ENCODE measurements around the gene INPP5E.

INPP5E gene, protein sequence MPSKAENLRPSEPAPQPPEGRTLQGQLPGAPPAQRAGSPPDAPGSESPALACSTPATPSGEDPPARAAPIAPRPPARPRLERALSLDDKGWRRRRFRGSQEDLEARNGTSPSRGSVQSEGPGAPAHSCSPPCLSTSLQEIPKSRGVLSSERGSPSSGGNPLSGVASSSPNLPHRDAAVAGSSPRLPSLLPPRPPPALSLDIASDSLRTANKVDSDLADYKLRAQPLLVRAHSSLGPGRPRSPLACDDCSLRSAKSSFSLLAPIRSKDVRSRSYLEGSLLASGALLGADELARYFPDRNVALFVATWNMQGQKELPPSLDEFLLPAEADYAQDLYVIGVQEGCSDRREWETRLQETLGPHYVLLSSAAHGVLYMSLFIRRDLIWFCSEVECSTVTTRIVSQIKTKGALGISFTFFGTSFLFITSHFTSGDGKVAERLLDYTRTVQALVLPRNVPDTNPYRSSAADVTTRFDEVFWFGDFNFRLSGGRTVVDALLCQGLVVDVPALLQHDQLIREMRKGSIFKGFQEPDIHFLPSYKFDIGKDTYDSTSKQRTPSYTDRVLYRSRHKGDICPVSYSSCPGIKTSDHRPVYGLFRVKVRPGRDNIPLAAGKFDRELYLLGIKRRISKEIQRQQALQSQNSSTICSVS

GRCh38 chr9:136439481-136440408 lies at the start of gene INPP5E:
TSS of gene INPP5E (minus strand) at chr9:136439845. CDS start at chr9:136439419, 426 bp downstream.
- peaks cover 4% of the 10 kb centered on the region; the same call in 1 of the 2 replicates for H3K4me1 ChIP-seq (ENCODE audit: insufficient read depth, low read length)
- H3K9ac ChIP-seq (ENCODE audit: low read depth, low read length): peak within 1 kb of the TSS; percentile 85
- H3K9me3 ChIP-seq (ENCODE audit: control insufficient read depth, insufficient read depth, low read length): no peaks in the 10 kb centered on the region
- peaks cover 16% of the 10 kb centered on the region for H3K36me3 ChIP-seq (ENCODE audit: insufficient read depth, low read length)

GRCh38 chr9:136488247-136489214 lies 48.9 kb upstream of the INPP5E start:
- Histone ChIP-seq H3K4me1 (ENCODE audit: insufficient read depth, low read length) (no peaks in the 10 kb centered on the region), H3K9ac (ENCODE audit: low read depth, low read length) (no peak overlapping the region), H3K9me3 (ENCODE audit: control insufficient read depth, insufficient read depth, low read length) (no peaks in the 10 kb centered on the region), H3K36me3 (ENCODE audit: insufficient read depth, low read length) (no peaks in the 10 kb centered on the region)

GRCh38 chr9:136487672-136488071 lies 48.0 kb upstream of the INPP5E start:
- H3K36me3 ChIP-seq (ENCODE audit: insufficient read depth, low read length): no peaks in the 10 kb centered on the region
- H3K9me3 ChIP-seq (ENCODE audit: control insufficient read depth, insufficient read depth, low read length): no peaks in the 10 kb centered on the region
- H3K4me1 ChIP-seq (ENCODE audit: insufficient read depth, low read length): no peaks in the 10 kb centered on the region
- H3K9ac ChIP-seq (ENCODE audit: low read depth, low read length): no peak overlapping the region

DNA sequence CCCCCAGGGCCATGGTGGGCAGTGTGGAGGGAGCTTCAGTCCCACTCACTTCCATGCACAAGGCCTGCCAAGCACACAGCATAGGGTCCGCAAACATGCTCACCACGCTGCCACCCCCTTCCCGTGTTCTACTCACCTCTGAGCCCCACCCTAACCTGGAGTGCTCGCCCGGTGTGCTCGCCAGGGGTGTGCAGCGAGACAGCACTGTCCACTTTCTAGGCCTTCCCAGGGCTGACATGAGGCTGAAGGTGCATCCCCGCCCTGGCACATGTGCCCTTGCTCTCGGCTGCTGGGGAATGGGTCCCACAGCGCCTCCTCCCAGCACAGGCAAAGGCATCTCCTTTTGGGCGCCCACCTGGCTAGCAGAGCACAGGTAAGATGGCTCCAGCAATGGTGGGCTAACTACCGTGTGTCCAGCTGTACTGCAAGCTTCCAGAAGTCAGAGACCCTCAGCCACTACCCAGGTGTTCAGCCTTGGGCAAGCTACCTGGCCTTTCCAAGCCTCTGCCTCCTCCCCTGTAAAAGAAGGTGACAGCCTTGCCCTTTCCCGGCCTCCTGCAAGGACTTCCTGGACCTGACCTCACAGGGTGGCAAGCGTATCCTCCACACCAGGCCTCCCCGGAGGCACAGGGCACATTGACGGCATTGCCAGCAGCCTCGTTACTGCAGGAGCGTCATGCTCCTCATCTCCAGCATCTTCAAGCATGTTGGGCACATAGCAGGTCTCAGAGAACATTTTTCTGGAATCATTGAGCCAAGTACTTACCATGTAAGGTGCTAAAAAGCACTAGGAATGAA lies 47.4 kb upstream of the INPP5E start:
- H3K9ac ChIP-seq (ENCODE audit: low read depth, low read length): no peak overlapping the region
- H3K9me3 ChIP-seq (ENCODE audit: control insufficient read depth, insufficient read depth, low read length): no peaks in the 10 kb centered on the region
- H3K4me1 ChIP-seq (ENCODE audit: insufficient read depth, low read length): 0 out of 2 replicates have a peak, but pooled peaks cover under 1% of the 10 kb centered on the region
- no peaks in the 10 kb centered on the region for H3K36me3 ChIP-seq (ENCODE audit: insufficient read depth, low read length)

- H3K36me3 ChIP-seq (ENCODE audit: insufficient read depth, low read length): no peaks in the 10 kb centered on the region
- no peak overlapping the region for H3K9ac ChIP-seq (ENCODE audit: low read depth, low read length)
- peaks cover 8% of the 10 kb centered on the region for H3K4me1 ChIP-seq (ENCODE audit: insufficient read depth, low read length)
- H3K9me3 ChIP-seq (ENCODE audit: control insufficient read depth, insufficient read depth, low read length): no peaks in the 10 kb centered on the region
Observed at GRCh38 chr9:136486131-136486530, 46.5 kb upstream of the INPP5E start.

- no peaks in the 10 kb centered on the region for H3K36me3 ChIP-seq (ENCODE audit: insufficient read depth, low read length)
- H3K9me3 ChIP-seq (ENCODE audit: control insufficient read depth, insufficient read depth, low read length): no peaks in the 10 kb centered on the region
- H3K9ac ChIP-seq (ENCODE audit: low read depth, low read length): no peak overlapping the region
- H3K4me1 ChIP-seq (ENCODE audit: insufficient read depth, low read length): peaks cover 8% of the 10 kb centered on the region
Observed at GRCh38 chr9:136485049-136486045, 45.7 kb upstream of the INPP5E start.

DNA sequence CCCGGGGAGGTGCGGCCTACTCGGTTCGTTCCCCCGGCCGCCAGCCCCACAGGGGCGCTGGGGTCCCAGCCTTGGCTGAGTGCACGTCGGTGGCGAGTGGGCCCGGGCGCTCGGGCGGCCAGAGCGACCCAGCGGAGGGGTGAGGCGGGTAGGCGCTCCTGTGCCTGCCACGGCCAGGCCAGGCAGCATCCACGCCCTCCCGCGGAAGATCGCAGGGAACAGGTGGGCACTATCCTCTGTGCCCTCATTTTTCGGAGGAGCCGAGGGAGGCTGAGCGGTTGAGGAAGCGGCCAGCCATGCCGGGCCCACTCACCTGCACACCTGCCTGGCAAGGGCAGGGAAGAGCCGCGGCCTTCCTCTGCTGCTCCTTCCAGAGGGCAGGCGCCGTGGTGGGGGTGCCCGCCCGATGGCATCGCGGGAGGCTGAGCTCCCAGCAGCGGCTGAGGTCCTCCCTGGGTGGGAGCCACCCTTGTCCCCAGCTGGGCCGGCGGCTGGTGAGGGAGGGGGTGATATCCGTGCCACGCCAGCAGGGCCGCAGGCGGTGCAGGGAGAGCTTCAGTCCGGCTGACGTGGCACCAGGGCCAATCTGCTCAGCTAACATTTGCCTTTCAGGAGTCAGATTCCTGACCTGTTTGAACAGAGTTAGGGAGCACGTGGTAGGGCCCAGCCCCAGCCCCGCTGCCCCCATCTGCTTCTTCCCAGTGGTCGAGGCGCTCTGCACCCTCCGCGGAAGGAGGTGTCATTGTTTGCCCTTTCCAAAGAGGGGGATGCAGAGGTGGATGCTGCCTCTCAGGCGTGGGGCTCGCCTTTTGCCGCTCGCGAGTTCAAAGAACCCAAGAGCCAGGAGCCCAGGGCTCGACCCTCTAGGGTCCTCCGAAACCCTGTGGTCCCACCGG lies 44.8 kb upstream of the INPP5E start:
- peaks cover 8% of the 10 kb centered on the region for H3K4me1 ChIP-seq (ENCODE audit: insufficient read depth, low read length)
- no peaks in the 10 kb centered on the region for H3K36me3 ChIP-seq (ENCODE audit: insufficient read depth, low read length)
- H3K9ac ChIP-seq (ENCODE audit: low read depth, low read length): peak overlapping the region; percentile 100; the same call in 1 of the 2 replicates
- no peaks in the 10 kb centered on the region for H3K9me3 ChIP-seq (ENCODE audit: control insufficient read depth, insufficient read depth, low read length)

- H3K36me3 ChIP-seq (ENCODE audit: insufficient read depth, low read length): no peaks in the 10 kb centered on the region
- H3K9ac ChIP-seq (ENCODE audit: low read depth, low read length): peak overlapping the region; percentile 100
- H3K9me3 ChIP-seq (ENCODE audit: control insufficient read depth, insufficient read depth, low read length): no peaks in the 10 kb centered on the region
- H3K4me1 ChIP-seq (ENCODE audit: insufficient read depth, low read length): peaks cover 8% of the 10 kb centered on the region
Observed at GRCh38 chr9:136483589-136484152, 44.0 kb upstream of the INPP5E start.

GRCh38 chr9:136482793-136483588 lies 43.3 kb upstream of the INPP5E start, which contains the start of gene SEC16A:
TSS of gene SEC16A (minus strand) at chr9:136483040. CDS start at chr9:136477615, 5,425 bp downstream.
- Histone ChIP-seq H3K36me3 (ENCODE audit: insufficient read depth, low read length) (no peaks in the 10 kb centered on the region), H3K9ac (ENCODE audit: low read depth, low read length) (peak within 1 kb of the TSS; percentile 100), H3K9me3 (ENCODE audit: control insufficient read depth, insufficient read depth, low read length) (no peaks in the 10 kb centered on the region), H3K4me1 (ENCODE audit: insufficient read depth, low read length) (peaks cover 8% of the 10 kb centered on the region)

- Histone ChIP-seq H3K4me1 (ENCODE audit: insufficient read depth, low read length) (peaks cover 8% of the 10 kb centered on the region), H3K9ac (ENCODE audit: low read depth, low read length) (peak overlapping the region; percentile 93), H3K9me3 (ENCODE audit: control insufficient read depth, insufficient read depth, low read length) (no peaks in the 10 kb centered on the region), H3K36me3 (ENCODE audit: insufficient read depth, low read length) (peaks cover 4% of the 10 kb centered on the region)
Observed at GRCh38 chr9:136482046-136482792, 42.6 kb upstream of the INPP5E start.

Measured in ES-I3 (cell line).